GM23248 (cell line): ENCODE measurements around the gene TPO. TPM values are rescaled to one million over a fixed set of nuclear protein-coding genes. Genes with fewer than 3 reads are reported as not detected.
A peak's percentile ranks its signal among the peaks of the same experiment; 100 is the strongest.

ENCODE experiments used
- DNase-seq: peaks from one replicate; pipeline ENCODE4 v3.0.0-alpha.2; 2015
- H2AFZ ChIP-seq: fragments of 200-600 bp; sonication (generic); 2 replicates; pipeline ENCODE4 v1.6.1; 2016; ENCODE audit warnings: antibody characterized with exemption
- H3F3A ChIP-seq: fragments of 200-600 bp; sonication (generic); 2 replicates; pipeline ENCODE4 v1.6.1; 2016; ENCODE audit warnings: mild to moderate bottlenecking, antibody characterized with exemption, mixed run types; ENCODE audit not compliant: insufficient read depth
- H3K27ac ChIP-seq: fragments of 200-600 bp; sonication (generic); 2 replicates; pipeline ENCODE4 v1.5.1; 2016; ENCODE audit warnings: mild to moderate bottlenecking
- H3K27me3 ChIP-seq: fragments of 200-600 bp; sonication (generic); replicated peaks from 2 replicates; pipeline ENCODE4 v1.6.1; 2016; ENCODE audit warnings: mild to moderate bottlenecking; ENCODE audit not compliant: insufficient read depth
- H3K36me3 ChIP-seq: fragments of 200-600 bp; sonication (generic); 2 replicates; pipeline ENCODE4 v1.6.1; 2016; ENCODE audit warnings: low read depth, mild to moderate bottlenecking
- H3K4me1 ChIP-seq: fragments of 200-600 bp; sonication (generic); 2 replicates; pipeline ENCODE4 v1.6.1; 2016; ENCODE audit warnings: mild to moderate bottlenecking; ENCODE audit not compliant: insufficient read depth
- H3K4me2 ChIP-seq: fragments of 200-600 bp; sonication (generic); one replicate; pipeline ENCODE4 v1.6.1; 2016; ENCODE audit warnings: mild to moderate bottlenecking; ENCODE audit not compliant: unreplicated experiment
- H3K4me3 ChIP-seq: fragments of 200-600 bp; sonication (generic); 2 replicates; pipeline ENCODE4 v1.5.1; 2016; ENCODE audit warnings: mild to moderate bottlenecking
- H3K79me2 ChIP-seq: fragments of 200-600 bp; sonication (generic); 2 replicates; pipeline ENCODE4 v1.6.1; 2016; ENCODE audit warnings: mild to moderate bottlenecking; ENCODE audit not compliant: insufficient read depth
- H3K9ac ChIP-seq: fragments of 200-600 bp; sonication (generic); 2 replicates; pipeline ENCODE4 v1.6.1; 2016; ENCODE audit warnings: mild to moderate bottlenecking
- H3K9me2 ChIP-seq: fragments of 200-600 bp; sonication (generic); 2 replicates; pipeline ENCODE4 v1.6.1; 2016; ENCODE audit warnings: mixed run types, mild to moderate bottlenecking, moderate library complexity; ENCODE audit not compliant: insufficient read depth
- H3K9me3 ChIP-seq: fragments of 200-600 bp; sonication (generic); one replicate; pipeline ENCODE4 v1.6.1; 2017; ENCODE audit warnings: low read depth
- H4K20me1 ChIP-seq: fragments of 200-600 bp; sonication (generic); 2 replicates; pipeline ENCODE4 v1.6.0; 2016; ENCODE audit not compliant: insufficient read depth
- EZH2 ChIP-seq: fragments of 200-600 bp; sonication (generic); IDR thresholded peaks from 2 replicates; pipeline ENCODE4 v1.6.1; 2018; ENCODE audit warnings: antibody characterized with exemption, mild to moderate bottlenecking; ENCODE audit not compliant: insufficient read depth, poor library complexity, severe bottlenecking
- EZH2phosphoT487 ChIP-seq: fragments of 200-600 bp; sonication (generic); IDR thresholded peaks from 2 replicates; pipeline ENCODE4 v1.6.1; 2018; ENCODE audit warnings: antibody characterized with exemption, moderate library complexity, mild to moderate bottlenecking, low read depth; ENCODE audit not compliant: insufficient read depth
- WGBS, 2 experiments: methylation state at CpG; one replicate each; pipeline ENCODE4 v1.1.6; 2015 to 2017; ENCODE audit warnings: low lambda C conversion rate in 2 of 2, low coverage in 1 of 2; ENCODE audit errors: missing lambda C conversion rate in 2 of 2; 5-methylcytosine and 5-hydroxymethylcytosine counted together
- in situ Hi-C: fragments of 300-500 bp; cut with MboI; formaldehyde crosslinking; loops from 2 replicates; pipeline ENCODE4 v1.15.0; 2020
- polyA plus RNA-seq: library from polyadenylated mRNA; unstranded; fragments of >200 nt; fragmentation: Nextera tagmentation; extraction: Ambion mirVana; gene quantifications from 2 replicates; pipeline ENCODE4 v1.2.1, GENCODE V29; 2016
- total RNA-seq: library from RNA; depleted of rRNA; stranded (reverse); fragments of >200 nt; shearing (Covaris generic); gene quantifications from 2 replicates; pipeline ENCODE4 v1.2.3, GENCODE V29; 2014

The TPO gene
- total and polyA plus RNA-seq, 2 experiments from 2014 or later, result not detected

- H3K4me2 ChIP-seq, result no peak overlapping the region
- TF ChIP-seq EZH2 (no peak), EZH2phosphoT487 (no peak)
- H3K9me2 ChIP-seq, result no peaks in the 10 kb centered on the region
- DNase-seq, result no peak
- no peaks in the 10 kb centered on the region for H3K79me2 ChIP-seq
- H3K27me3 ChIP-seq, result no peaks in the 10 kb centered on the region
- H3K4me3 ChIP-seq, result no peak overlapping the region
- no peak overlapping the region for H3K9ac ChIP-seq
- no peak overlapping the region for H2AFZ ChIP-seq
- H4K20me1 ChIP-seq, result no peaks in the 10 kb centered on the region
- H3K4me1 ChIP-seq, result no peaks in the 10 kb centered on the region
- H3K27ac ChIP-seq, result no peak overlapping the region
- H3F3A ChIP-seq, result no peaks in the 10 kb centered on the region
- in situ Hi-C loops, result loop anchor here (25.0 kb wide), 2 partner anchors 665 to 840 kb away; partner anchors contain the start of gene TMEM18
- WGBS, 2 experiments, result 59 to 71% methylated on average over 4 to 9 of the region's 9 CpGs
- no peaks in the 10 kb centered on the region for H3K36me3 ChIP-seq
- H3K9me3 ChIP-seq, result no peaks in the 10 kb centered on the region
These were observed 114.1 kb downstream of the TPO start for GRCh38 chr2:1527153-1527992.

DNA sequence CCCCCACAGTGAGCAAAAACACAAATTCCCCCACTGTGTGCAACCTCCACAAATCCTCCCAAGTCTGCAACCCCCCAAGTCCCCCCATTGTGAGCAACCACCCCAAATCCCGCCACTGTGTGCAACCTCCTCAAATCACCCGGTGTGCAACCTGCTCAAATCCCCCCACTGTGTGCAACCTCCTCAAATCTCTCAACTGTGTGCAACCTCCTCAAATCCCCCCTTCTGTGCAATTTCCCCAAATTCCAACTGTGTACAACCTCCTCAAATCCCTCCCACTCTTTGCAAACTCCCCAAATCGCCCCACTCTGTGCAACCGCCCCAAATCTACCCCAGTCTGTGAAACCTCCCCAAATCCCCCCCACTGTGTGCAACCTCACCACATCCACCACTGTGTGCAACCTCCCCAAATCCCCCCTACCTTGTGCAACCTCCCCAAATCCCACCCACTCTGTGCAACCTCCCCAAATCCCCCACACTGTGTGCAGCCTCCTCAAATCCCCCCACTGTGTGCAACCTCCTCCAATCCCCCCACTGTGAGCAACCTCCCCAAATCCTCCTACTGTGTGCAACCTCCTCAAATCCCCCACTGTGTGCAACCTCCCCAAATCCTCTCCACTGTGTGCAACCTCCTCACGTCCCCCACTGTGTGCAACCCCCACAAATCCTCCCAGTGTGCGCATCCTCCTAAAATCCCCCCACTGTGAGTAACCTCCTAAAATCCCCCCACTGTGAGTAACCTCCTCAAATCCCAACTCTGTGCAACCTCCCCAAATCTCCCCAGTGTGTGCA is 115.2 kb downstream of the TPO start:
- Histone ChIP-seq H3K9me3 (no peaks in the 10 kb centered on the region), H2AFZ (no peak overlapping the region), H3K9ac (no peak overlapping the region), H3K36me3 (no peaks in the 10 kb centered on the region), H3K9me2 (no peaks in the 10 kb centered on the region), H3K4me1 (no peaks in the 10 kb centered on the region), H3K27ac (no peak overlapping the region), H3K27me3 (no peaks in the 10 kb centered on the region), H3K79me2 (no peaks in the 10 kb centered on the region), H3F3A (no peaks in the 10 kb centered on the region), H3K4me2 (no peak overlapping the region), H3K4me3 (no peak overlapping the region), H4K20me1 (no peaks in the 10 kb centered on the region)
- no peak for DNase-seq
- in situ Hi-C loops, result loop anchor here (25.0 kb wide), 2 partner anchors 666 to 841 kb away; partner anchors contain the start of gene TMEM18
- 64 to 71% methylated on average over 5 to 6 of the region's 6 CpGs for WGBS, 2 experiments
- no peak for TF ChIP-seq EZH2

GRCh38 chr2:1538663-1539062 is 125.4 kb downstream of the TPO start:
- in situ Hi-C loops, result loop anchor here (25.0 kb wide), 2 partner anchors 676 to 851 kb away; partner anchors contain the start of gene TMEM18
- no peaks in the 10 kb centered on the region for H4K20me1 ChIP-seq
- H3K79me2 ChIP-seq, result no peaks in the 10 kb centered on the region

DNA sequence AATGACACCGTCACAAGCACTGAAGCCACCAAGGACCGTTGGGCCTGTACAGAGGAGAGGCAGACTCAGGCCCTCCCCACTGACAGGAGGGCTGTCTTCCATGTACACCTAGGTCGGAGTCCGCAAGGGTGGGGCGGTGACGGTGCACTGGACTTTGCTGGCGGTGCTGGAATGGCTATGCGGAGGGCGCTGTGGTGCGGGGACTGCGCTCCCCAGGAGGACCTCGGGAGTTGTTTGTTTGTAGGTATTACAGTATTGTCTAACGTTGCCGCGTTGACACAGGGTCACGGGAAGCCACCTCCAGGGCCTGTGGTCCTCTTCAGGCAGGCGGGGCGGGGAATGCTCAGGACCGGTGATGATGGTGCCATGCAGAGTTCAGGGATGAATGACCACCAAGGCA is 126.2 kb downstream of the TPO start:
- TF ChIP-seq EZH2phosphoT487, result no peak
- TF ChIP-seq EZH2, result no peak
- H3F3A ChIP-seq, result no peaks in the 10 kb centered on the region
- in situ Hi-C loops, result loop anchor here (25.0 kb wide), 2 partner anchors 677 to 852 kb away; partner anchors contain the start of gene TMEM18
- no peaks in the 10 kb centered on the region for H3K36me3 ChIP-seq
- no peaks in the 10 kb centered on the region for H3K9me3 ChIP-seq
- no peak overlapping the region for H3K4me2 ChIP-seq
- H3K9me2 ChIP-seq, result no peaks in the 10 kb centered on the region
- H3K79me2 ChIP-seq, result no peaks in the 10 kb centered on the region
- DNase-seq, result no peak
- no peaks in the 10 kb centered on the region for H3K4me1 ChIP-seq
- no peak overlapping the region for H3K4me3 ChIP-seq
- no peak overlapping the region for H3K27ac ChIP-seq
- no peaks in the 10 kb centered on the region for H4K20me1 ChIP-seq
- H2AFZ ChIP-seq, result no peak overlapping the region
- 79 to 86% methylated on average over 19 of the region's 19 CpGs for WGBS, 2 experiments
- H3K9ac ChIP-seq, result no peak overlapping the region
- no peaks in the 10 kb centered on the region for H3K27me3 ChIP-seq

More at GRCh38 chr2:1538663-1539062, 125.4 kb downstream of the TPO start:
- Histone ChIP-seq H3F3A (no peaks in the 10 kb centered on the region), H3K27me3 (no peaks in the 10 kb centered on the region), H3K9ac (no peak overlapping the region), H3K27ac (no peak overlapping the region), H3K4me1 (no peaks in the 10 kb centered on the region), H3K9me2 (no peaks in the 10 kb centered on the region), H3K4me3 (no peak overlapping the region), H3K9me3 (no peaks in the 10 kb centered on the region), H3K4me2 (no peak overlapping the region), H3K36me3 (no peaks in the 10 kb centered on the region), H2AFZ (no peak overlapping the region)
- 43 to 47% methylated on average over 9 of the region's 10 CpGs for WGBS, 2 experiments
- TF ChIP-seq EZH2phosphoT487 (no peak), EZH2 (no peak)
- DNase-seq, result peak; percentile 52
